CD4-positive, alpha-beta T cell treated with Interleukin-17A for 1 hour (primary cell): ENCODE results near the gene FAM50A.

Source experiments
- DNase-seq: peaks from one replicate; pipeline ENCODE4 v3.0.0-alpha.2; 2020

Gene FAM50A

GRCh38 chrX:154413142-154413541 is 30.8 kb upstream of the FAM50A start:
- no peak for DNase-seq

DNA sequence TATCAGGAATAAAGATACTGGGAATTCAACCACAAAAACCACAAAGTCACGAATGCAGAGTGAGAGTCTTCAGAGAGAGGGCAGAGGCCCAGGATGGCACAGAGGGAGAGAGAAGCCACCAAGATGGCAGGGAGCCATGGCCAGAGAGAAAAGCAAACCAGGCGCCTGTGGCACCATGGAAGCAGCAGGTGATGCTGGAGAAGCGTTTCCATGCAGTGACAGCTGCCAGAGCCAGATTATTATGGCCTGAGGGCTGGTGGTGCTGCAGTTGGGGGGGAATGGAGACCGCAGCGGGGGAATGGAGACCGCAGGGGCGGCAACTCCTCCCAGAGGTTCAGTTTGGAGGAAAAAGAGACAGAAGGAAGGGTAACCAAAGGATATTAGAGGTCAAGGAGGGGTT is 26.8 kb upstream of the FAM50A start:
- no peak for DNase-seq

GRCh38 chrX:154419189-154419588 is 24.8 kb upstream of the FAM50A start:
- DNase-seq = no peak

DNA sequence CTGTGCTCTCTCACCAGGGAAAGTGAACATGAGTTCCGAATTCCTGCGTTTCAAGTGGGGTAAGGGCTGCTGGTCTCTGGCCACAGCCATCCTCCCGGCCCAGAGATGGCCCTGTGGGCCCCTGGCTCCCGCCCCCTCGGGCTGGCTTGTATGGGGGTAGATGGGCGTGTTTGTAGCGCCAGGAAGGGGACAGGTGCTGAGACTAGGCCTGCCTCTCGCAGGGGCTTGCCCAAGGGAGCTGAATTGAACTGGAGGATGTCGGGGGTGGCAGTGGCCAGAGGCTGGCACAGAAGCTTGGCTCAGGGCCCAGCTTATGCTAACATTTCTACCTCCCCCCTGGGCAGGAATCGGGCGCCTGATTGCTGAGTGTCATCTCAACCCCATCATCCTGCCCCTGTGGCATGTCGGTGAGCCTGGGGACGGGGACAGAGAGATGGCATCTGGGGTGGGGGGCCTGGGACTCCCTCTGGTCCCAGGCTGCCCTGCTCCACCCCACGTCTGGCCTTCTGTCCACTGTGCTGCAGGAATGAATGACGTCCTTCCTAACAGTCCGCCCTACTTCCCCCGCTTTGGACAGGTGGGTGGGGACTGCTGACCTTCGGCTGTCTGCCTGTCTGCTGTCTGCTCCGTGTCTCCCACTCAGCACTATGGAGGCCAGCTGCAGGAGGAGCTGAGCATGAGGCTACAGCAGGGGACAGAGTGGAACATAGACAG is 24.1 kb upstream of the FAM50A start:
- DNase-seq = no peak

- DNase-seq = no peak
Measured at GRCh38 chrX:154420402-154420756, 23.6 kb upstream of the FAM50A start.

GRCh38 chrX:154426916-154427770 is 16.8 kb upstream of the FAM50A start:
- no peak for DNase-seq

GRCh38 chrX:154428176-154429171 is 15.5 kb upstream of the FAM50A start, which contains the start of gene ATP6AP1:
Gene ATP6AP1 (plus strand): TSS chrX:154428677. CDS start chrX:154428693, 16 bp downstream.
- peak; percentile 92 for DNase-seq

GRCh38 chrX:154429711-154430110 is 14.2 kb upstream of the FAM50A start:
- DNase-seq = no peak

DNA sequence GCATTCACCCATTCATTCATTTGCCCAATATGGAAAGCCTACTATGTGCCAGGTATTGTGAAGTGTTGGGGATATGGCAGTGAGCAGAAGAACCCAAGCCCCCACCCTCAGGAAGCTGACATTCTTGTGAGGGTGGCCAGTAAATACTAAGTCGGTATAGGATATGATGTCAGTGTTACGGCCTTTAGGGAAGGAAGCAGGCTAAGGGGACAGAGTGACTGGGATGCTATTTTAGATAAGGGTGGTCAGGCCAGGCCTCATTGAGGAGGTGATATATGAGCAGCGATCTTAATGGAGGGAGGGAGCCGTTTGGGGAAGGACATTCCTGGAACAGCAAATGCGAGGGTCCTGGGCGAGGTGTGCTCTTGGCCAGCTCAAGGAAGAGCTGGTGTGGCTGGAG is 13.5 kb upstream of the FAM50A start:
- DNase-seq = no peak

- no peak for DNase-seq
Measured at GRCh38 chrX:154430916-154431315, 13.0 kb upstream of the FAM50A start.

DNA sequence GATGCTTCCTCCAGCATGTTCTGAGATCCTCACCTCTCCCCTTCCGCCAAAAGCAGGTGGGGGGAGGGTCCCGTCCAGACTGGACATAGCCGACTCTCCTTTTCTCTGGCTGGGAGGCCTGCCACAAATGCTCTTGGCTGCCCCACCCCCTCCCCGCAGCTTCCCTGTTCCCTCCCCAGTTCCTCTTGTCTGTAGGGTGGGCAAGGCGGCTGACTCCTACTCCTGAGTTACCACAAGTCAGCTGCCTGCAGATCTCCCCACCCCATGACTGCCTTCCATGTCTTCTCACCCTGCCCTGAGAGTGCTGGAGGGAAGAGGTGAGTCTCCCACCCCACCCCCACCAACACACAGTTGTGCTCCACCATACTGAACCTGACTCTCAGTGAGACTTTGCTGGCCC is 12.6 kb upstream of the FAM50A start:
- DNase-seq = no peak

DNA sequence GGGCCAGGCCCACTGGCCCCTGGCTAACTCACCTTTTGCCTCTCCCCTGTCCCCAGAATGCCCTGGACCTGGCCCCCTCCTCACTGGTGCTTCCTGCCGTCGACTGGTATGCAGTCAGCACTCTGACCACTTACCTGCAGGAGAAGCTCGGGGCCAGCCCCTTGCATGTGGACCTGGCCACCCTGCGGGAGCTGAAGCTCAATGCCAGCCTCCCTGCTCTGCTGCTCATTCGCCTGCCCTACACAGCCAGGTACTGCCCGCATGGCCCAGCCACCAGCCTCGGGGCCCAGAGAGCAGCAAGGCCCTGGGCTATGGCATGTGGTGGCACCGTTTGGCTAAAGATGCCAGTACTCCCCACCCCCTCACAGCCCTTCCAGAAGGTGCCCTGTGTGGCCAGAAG is 11.7 kb upstream of the FAM50A start:
- no peak for DNase-seq

GRCh38 chrX:154433605-154434004 is 10.3 kb upstream of the FAM50A start:
- DNase-seq = no peak

DNA sequence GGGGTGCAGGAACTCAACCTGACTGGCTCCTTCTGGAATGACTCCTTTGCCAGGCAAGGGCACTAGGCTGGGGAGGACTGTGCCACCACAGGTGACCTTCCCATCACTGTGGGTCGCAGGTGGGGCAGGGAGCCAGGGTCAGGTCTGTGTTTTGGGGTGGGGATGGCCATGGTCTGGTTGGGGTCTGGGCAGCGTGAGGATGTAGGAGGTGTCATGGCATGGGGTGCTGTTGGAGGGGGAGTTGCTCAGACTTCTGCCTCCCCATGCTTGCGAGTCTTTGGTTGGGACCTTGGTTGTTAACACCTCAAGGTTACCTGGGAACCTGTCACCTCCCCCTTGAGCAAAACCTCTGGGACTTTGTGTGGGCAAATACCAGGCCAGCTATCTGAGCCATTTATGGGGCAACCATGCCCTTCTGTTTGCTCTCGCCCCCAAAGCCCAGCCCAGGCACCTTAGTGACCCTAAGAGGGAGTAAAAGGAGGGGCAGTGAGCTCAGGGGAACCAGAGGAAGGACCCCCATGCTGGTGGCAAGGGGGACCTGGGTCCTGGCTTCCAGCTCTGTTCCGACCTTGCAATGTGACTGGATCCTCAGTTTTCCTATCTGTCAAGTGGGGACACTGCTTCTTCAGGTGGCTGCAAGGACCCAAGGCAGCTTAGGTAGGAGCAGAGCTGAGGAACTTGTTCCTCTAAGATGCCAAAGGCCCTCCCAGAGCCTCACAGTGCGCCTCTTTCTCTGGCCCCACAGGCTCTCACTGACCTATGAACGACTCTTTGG is 9.4 kb upstream of the FAM50A start:
- no peak for DNase-seq

DNA sequence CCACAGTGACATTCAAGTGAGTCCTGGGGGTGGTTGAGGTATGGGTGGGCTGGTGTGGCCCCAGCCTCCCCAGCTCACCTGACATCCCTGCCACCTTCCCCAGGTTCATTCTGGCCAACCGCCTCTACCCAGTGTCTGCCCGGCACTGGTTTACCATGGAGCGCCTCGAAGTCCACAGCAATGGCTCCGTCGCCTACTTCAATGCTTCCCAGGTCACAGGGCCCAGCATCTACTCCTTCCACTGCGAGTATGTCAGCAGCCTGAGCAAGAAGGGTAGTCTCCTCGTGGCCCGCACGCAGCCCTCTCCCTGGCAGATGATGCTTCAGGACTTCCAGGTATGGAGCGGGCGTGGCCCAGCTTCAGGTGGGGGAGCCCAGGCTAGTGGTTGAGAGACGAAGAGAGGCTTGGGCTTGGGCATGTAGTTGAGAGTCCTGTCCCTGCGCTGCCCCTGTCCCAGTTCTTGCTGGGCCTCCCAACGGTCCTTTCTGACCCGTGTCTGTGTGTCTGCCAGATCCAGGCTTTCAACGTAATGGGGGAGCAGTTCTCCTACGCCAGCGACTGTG is 8.7 kb upstream of the FAM50A start:
- no peak for DNase-seq

DNA sequence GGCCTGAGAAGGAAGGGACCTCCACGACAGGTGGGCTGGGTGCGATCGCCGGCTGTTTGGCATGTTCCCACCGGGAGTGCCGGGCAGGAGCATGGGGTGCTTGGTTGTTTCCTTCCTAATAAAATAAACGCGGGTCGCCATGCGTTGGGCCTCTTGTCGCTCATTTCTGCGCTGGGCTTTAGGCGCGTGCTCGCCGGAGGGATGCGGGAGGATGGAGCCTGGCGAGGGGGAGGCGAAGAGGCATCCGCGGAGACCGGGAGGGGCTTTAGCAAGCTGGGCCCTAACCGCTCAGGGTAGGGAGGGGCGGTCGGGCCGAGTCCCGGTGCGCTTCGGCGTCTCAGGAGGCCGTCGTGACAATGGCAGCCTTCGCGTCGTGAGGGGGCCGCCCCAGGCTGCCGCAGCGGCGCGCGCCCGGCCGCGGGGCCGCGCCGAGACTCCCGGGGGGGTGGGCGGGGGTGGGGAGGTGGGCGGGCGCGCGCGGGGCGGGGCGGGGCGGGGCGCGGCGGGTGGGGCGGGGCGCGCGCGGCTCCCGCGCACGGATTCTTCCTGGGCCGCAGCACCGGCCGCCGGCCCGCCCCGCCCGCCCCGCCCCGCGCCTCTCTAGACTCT is 7.5 kb upstream of the FAM50A start:
- DNase-seq = peak; percentile 73

GRCh38 chrX:154436983-154437752 is 6.8 kb upstream of the FAM50A start, which contains the start of gene GDI1:
Gene GDI1 (plus strand): TSS chrX:154437154. CDS start chrX:154437255, 101 bp downstream.
- DNase-seq = peak; percentile 69

GRCh38 chrX:154437971-154438893 is 5.7 kb upstream of the FAM50A start:
- no peak for DNase-seq

GRCh38 chrX:154439841-154440240 is 4.1 kb upstream of the FAM50A start:
- no peak for DNase-seq
